Astrocyte (in vitro differentiated cells and primary cell): ENCODE data around the gene BICC1.

Source experiments
- CTCF ChIP-seq: IDR thresholded peaks from 2 replicates; pipeline ENCODE4 v1.5.1; 2011; ENCODE audit warnings: low read depth, mild to moderate bottlenecking, inconsistent platforms, low read length, moderate library complexity; ENCODE audit not compliant: insufficient read depth
- EZH2 ChIP-seq: IDR thresholded peaks from 2 replicates; pipeline ENCODE4 v1.6.1; 2012; ENCODE audit warnings: mild to moderate bottlenecking, low read length, inconsistent platforms; ENCODE audit not compliant: insufficient read depth

GRCh38 chr10:58870070-58870469 lies 357.4 kb downstream of the BICC1 start:
- TF ChIP-seq CTCF (no peak), EZH2 (no peak)
